HG03442 (cell line): ENCODE measurements around the gene NIN.

Source experiments
- ATAC-seq: cut with Tn5 transposase; IDR thresholded peaks from one replicate; pipeline ENCODE4 v1.9.1; 2021; ENCODE audit warnings: mild to moderate bottlenecking, moderate library complexity; ENCODE audit not compliant: unreplicated experiment

NIN gene

DNA sequence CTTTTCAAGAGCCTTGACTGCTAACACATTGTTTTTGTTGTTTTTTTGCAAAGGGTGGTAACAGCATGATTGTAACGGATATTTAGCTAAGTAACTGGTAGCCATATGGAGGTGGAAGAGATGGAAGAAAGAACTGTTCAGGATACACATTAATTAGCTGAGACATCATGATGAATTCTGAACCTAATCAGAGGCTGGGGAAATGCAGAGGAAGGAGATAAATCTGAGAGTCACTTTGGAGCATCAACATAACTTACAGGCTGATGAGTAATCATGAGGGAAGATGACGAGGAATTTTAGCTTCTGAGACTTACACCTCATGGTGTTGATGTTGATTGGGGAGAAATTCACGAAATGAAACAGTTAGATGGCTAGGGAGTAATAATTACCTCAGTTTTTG, 62.3 kb downstream of the NIN start:
- no peak for ATAC-seq

GRCh38 chr14:50766338-50766886, 64.5 kb downstream of the NIN start:
- ATAC-seq: no peak

DNA sequence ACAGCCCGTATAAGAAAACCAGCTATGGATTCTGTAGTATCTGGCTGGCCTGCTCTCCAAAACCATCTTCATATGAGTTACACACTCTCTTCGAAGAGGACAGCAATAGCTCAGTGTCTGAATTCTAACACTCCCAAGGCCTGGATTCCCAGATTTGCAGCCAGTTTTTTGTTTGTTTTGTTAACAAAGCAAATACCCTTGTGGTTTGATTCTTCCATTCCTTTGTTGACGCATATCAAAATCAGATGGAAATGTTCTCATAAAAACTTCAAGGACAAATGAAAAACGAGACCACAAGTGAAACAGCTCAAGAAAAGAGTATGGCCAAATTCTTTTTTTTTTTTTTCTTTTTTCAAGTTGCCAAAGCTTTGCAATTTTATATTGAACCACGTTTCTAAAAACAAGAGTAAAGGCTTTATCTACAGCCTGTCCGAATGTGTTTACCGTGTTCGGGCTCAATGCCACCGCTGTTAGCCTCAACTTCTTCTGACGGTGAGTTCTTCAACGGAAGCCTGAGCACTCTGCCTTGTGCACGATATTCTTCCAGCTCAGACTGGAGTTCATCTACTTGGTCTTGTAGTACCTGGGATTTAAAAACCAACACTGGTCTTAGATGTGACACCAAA, 67.5 kb downstream of the NIN start:
- ATAC-seq: no peak

DNA sequence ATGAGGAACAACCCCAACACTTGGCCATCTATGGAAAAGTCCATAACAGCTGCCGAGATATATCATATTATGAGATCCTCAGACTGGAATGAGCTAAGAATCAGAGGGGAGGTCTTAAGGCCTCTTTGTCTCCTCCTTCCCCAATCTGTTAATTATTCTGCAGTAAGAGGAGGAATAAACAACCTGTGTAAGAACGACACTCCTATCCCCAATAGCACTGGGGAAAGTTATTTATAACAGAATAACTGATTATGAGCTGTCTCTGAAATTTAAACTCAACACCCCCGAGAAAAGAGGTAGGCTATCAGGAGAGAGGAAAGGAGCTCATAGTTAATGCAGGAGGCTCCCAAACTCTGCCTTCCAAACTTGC, 68.0 kb downstream of the NIN start:
- no peak for ATAC-seq

DNA sequence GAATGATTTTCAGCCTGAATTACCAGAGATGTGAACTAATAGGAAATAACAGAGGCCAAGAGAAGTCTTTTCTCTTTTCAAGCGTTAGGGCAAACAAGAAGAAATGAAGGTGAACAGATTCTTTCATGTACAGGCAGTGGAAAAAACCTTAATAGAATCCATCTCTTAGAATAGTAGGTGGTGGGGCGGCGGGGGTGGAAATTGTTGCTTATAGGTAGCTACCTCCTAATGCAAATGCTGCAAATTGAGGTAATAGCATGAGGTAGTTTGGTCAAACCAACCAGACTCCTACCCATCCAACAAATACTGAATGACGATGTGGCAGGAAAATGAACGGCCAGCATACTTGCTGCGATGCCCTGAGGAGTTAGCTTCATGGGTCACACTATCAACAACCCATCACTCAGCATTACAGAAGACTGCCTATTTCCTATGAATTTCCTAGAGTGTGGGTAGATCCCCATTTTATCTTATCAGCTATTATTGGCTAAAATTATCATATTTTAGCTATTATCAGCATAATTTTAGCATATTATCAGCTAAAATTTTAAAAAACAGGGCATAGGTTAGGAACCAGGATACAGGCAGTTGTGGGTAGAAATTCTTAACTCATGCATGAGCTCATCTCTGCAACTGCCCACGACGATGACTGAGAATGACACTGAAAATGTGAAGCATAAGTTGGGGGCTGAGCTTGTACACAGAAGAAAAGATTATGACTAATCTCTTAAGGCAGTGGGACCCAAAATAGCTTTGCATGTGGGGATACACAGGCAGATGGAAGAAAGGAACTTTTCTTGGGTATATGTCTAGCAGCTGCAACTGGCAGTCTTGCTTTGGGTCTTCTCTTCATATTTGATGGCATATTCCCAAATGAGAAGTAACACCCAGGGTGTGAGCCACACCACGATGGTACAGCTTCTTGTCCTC, 68.7 kb downstream of the NIN start:
- ATAC-seq: peak; percentile 95

GRCh38 chr14:50759800-50760543, 71.0 kb downstream of the NIN start:
- no peak for ATAC-seq

DNA sequence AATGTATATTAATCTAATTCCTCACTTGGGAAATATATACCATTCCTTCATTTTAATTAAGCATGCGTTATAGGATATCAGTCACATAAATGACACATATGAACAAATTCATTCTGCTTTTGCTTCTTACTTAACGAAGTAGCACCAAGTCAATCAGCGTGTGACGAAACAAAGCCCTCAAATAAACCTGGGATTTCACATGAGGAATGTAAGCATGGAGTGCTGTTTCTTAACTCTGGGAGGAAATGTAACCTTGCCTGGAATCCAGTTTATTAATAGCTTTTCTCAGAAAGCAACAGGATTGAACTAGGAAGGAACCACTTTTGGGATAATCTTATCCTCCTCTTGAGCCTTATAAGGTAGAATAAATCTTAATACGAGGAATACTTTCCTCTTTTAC, 72.0 kb downstream of the NIN start:
- no peak for ATAC-seq

DNA sequence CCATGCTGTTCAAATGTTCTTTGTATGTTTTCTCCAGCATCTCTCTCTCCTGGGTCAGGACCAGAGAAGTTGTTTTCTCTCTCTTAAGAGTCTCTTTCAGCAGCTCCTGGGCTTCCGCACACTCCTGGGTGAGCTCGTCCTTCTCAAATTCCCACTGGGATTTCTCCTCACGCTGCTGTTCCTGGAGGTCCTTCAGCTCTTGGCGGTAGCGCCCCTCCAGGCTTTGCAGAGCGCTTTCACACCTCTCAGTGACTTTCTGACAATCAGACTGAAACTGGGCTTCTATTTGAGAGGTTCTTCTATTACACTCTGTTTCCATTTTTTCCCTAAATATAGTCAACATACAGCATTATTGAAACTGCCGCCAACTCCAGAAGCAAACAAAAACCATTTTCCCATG, 72.7 kb downstream of the NIN start:
- no peak for ATAC-seq

- ATAC-seq: no peak
Observed at GRCh38 chr14:50757702-50758101, 73.3 kb downstream of the NIN start.

GRCh38 chr14:50756300-50756699, 74.7 kb downstream of the NIN start:
- ATAC-seq: no peak

- no peak for ATAC-seq
Observed at GRCh38 chr14:50750323-50750722, 80.6 kb downstream of the NIN start.

GRCh38 chr14:50745401-50746058, 85.4 kb downstream of the NIN start:
- no peak for ATAC-seq

- ATAC-seq: no peak
Observed at GRCh38 chr14:50744231-50744630, 86.7 kb downstream of the NIN start.

DNA sequence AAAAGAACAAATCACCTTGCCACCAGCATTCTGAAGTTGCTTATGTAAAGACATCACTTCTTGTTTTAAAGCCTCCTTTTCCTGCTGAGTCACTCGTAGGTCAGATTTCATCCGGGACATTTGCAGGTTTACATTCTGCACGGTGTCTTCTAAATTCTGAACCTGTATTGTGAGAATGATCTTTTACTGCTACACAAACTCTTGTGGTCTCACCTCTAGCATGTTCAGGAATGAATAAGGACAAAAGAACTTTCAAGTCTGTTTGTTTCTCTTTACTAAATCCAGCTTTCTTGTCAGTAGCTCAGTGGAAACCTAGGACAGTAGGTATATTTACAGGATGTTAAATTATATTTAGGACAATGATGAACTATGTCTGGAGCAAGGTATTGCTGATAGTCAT, 89.4 kb downstream of the NIN start:
- ATAC-seq: no peak

DNA sequence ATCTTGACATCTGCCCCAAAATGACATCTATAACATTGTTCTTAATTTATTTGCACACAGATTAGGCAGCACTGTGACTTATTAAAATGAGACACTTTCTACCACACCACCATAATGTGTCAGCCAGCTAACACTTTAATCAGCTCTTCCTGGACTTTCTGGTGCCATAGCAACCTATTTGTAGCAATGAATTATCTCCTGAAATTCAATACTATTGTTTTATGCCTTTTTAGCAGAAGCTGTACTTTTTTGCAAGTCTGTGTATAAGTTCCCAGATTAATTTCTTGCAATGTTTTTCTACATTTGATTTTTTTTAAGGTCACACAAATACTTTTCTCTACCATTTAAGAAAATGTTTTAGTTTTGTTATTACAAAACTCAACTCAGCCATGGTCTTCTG, 90.1 kb downstream of the NIN start:
- ATAC-seq: no peak

DNA sequence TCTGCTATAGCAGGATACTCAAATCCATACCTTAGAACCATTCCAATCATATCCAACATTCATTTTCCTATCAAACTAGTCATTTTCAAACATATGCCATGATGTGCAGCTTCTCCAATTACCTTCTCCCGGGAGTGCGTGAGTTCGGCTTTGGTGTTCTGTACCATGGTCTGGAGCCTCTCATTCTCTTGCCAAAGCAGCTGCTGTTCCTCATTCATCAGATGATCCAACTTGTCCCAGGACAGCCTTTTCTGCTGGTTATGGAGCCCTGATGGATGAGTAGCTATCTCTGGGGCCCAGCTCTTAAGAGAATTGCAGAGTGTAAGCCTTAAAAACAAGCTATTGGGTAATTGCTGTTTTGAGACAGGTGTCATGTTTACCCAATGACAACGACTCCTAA, 91.8 kb downstream of the NIN start:
- no peak for ATAC-seq

GRCh38 chr14:50736932-50737419, 94.0 kb downstream of the NIN start:
- ATAC-seq: peak; percentile 90

DNA sequence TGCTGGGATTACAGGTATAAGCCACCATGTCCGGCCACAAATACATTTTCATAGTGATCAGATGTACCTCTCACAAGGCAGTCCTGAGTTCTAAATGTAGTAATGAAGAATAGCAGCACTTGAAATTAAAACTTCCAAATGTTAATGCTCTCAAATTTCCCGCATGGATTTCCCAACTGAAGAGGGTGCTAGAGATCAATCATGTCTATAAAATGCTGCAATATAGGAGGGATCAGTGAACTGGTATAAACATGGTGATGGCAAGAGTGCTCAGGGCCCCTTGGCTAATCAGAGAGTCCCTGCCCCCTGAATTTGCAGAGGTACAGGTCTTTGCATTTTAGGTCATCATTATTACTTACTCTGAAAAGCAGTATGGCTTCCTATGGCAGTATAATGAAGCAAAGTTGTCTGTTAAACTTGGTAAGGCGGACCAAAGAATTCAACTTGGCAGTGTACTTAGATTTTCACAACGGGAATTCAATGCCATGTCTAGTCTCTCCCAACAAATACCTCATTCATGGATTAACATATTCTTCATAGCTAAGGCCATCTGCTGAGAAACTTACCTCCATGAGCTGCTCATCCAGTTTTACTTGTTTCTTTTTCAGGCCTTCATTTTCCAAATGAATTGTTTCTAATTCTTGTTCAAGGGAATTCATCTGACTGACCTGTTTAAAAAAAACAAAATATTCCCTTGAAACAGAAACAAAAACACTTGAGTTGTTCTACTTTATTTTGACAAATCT, 95.8 kb downstream of the NIN start:
- ATAC-seq: no peak

DNA sequence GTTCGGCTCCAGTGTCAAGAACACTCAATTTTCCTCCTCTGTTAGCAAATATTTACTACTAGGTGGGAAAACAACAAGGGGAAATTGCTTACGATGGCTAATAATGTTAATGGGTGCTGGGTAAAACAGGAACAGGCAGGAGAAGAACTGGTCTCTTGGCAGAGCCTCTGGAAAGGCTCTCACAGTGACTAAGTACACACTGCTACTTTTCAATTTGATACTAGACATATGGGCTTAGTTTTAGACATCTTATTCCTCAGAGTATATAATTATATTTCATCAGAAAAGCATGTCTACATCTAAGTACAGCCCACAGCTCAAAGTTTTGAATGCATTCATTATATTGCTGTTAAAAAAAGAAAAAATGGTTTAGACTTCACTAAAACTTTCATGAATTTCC, 97.5 kb downstream of the NIN start:
- ATAC-seq: no peak

GRCh38 chr14:50728836-50729235, 102.1 kb downstream of the NIN start:
- no peak for ATAC-seq
